HepG2 (cell line): ENCODE measurements around the gene SLCO2A1.

Experiments used
- EZH2 ChIP-seq: conservative IDR thresholded peaks from 2 replicates; pipeline ENCODE4 v1.6.1; 2012; ENCODE audit warnings: mild to moderate bottlenecking, low read depth, low read length, moderate library complexity
- FOXJ3 ChIP-seq: sonication (generic); formaldehyde crosslinking; IDR thresholded peaks from 2 replicates; pipeline ENCODE4 v1.4.0; 2020; ENCODE audit warnings: missing genetic modification reagents, mild to moderate bottlenecking, borderline replicate concordance
- RBM39 ChIP-seq: fragments of 200-400 bp; formaldehyde crosslinking; IDR thresholded peaks from one replicate; pipeline ENCODE4 v1.6.1; 2018; ENCODE audit warnings: antibody characterized with exemption, mild to moderate bottlenecking, low read depth, low read length; ENCODE audit not compliant: poor library complexity, severe bottlenecking
- TAF1 ChIP-seq: sonication (generic); formaldehyde crosslinking; IDR thresholded peaks from 2 replicates; pipeline ENCODE4 v1.4.0; 2020; ENCODE audit warnings: missing genetic modification reagents

- TF ChIP-seq EZH2 (no peak), RBM39 (no peak), TAF1 (CRISPR knock-in tag) (no peak), FOXJ3 (CRISPR knock-in tag) (no peak)
Observed at GRCh38 chr3:134066158-134066541, 36.4 kb upstream of the SLCO2A1 start.
